ENCODE data around the gene TSHR.

Gene TSHR

DNA sequence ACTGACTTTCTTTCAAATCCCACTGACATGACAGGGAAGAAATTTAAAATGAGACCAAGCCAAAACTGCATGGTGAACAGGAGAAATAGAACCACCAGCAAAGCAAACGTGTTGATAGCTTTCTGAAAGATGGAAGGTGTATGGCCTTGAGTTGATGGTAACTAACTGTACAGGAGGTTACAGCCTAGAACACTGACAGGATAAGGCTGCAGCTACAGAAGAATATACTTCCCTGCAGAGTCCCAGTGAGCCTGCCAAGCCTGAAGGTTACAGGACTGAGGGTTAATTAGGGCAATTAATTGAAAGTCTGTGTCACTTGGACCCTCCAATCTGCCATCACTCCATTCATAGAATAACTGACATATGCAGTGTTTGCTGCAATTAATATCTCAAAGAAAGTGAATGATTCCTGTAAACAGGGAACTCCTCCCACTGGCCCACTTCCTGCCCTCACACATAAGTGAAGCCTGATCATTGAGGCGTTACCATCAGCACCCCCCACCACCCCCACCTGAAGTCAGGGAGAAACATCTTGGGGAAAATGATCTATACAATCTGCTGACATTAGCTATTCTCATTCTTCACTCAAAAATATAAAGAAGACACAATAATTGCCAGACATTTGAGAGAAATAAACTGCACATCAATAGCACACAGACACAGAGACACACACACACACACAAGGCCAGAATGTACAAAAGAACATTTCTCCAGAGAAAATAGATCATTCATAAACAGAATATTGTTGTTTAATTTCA, 191.9 kb downstream of the TSHR start:
- TF ChIP-seq FOXP2 (optimal IDR thresholded peaks at IDR 0.05; ENCODE audit: borderline replicate concordance, extremely low read depth, extremely low read length, insufficient read depth): no peak

DNA sequence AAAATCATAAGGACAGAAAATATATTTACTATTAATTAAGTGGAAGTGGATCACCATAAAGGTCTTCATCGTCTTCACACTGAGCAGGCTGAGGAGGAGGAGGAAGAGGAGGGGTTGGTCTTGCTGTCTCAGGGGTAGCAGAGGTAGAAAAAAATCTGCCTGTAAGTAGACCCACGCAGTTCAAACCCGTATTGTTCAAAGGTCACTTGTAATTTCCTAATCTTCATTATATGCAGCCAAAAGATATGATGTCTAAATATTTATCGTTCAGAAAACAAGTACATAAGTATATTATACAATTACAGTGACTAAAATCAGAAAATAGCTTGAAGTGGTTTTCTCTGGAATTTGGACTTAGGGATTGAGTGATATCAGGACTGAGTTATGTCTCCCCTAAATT, 193.2 kb downstream of the TSHR start:
- TF ChIP-seq SIN3A (IDR thresholded peaks at IDR 0.05; ENCODE audit: borderline replicate concordance, insufficient read depth, low read length): no peak
- no peak for TF ChIP-seq FOXP2 (optimal IDR thresholded peaks at IDR 0.05; ENCODE audit: borderline replicate concordance, extremely low read depth, extremely low read length, insufficient read depth)
- no peak for TF ChIP-seq REST (IDR thresholded peaks at IDR 0.05; ENCODE audit: insufficient read depth in 1 of 2, low read depth in 2 of 2, low read length in 2 of 2)
- no peak for TF ChIP-seq TAF1 (IDR thresholded peaks at IDR 0.05; ENCODE audit: borderline replicate concordance, insufficient read depth, low read length)
- TF ChIP-seq POLR2AphosphoS5 (IDR thresholded peaks at IDR 0.05; ENCODE audit: low read depth, low read length): no peak

- TF ChIP-seq FOXP2 (optimal IDR thresholded peaks at IDR 0.05; ENCODE audit: borderline replicate concordance, extremely low read depth, extremely low read length, insufficient read depth) (no peak), POLR2AphosphoS5 (IDR thresholded peaks at IDR 0.05; ENCODE audit: low read depth, low read length) (no peak)
Observed at GRCh38 chr14:81153187-81153586, 197.8 kb downstream of the TSHR start.

GRCh38 chr14:81157431-81157830, 202.0 kb downstream of the TSHR start:
- no peak for TF ChIP-seq TAF1 (IDR thresholded peaks at IDR 0.05; ENCODE audit: borderline replicate concordance, insufficient read depth, low read length)
- TF ChIP-seq SIN3A (IDR thresholded peaks at IDR 0.05; ENCODE audit: borderline replicate concordance, insufficient read depth, low read length): no peak
- no peak for TF ChIP-seq FOXP2 (optimal IDR thresholded peaks at IDR 0.05; ENCODE audit: borderline replicate concordance, extremely low read depth, extremely low read length, insufficient read depth)
- no peak for TF ChIP-seq REST (IDR thresholded peaks at IDR 0.05; ENCODE audit: insufficient read depth in 1 of 2, low read depth in 2 of 2, low read length in 2 of 2)
- no peak for TF ChIP-seq POLR2AphosphoS5 (IDR thresholded peaks at IDR 0.05; ENCODE audit: low read depth, low read length)

DNA sequence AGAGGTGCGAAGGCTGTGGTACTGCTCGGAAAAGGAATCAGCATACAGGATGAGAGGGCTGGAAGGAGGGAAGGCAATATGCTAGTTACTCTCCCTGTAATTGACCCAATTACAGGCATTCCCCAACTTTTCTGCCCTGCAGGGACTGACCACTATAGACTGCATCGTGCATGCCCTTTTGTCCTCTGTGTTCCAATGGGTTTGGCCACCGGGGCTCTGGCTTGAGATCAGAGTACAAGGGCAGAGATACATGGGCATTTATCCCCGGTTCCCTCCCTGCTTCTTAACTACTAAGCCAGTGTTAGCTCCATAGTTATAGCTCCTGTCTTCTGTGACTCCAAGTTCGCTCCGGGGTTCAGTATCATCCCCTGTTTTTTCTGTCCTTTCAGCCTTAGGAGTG, 205.7 kb downstream of the TSHR start:
- TF ChIP-seq SIN3A (IDR thresholded peaks at IDR 0.05; ENCODE audit: borderline replicate concordance, insufficient read depth, low read length) (no peak), REST (IDR thresholded peaks at IDR 0.05; ENCODE audit: insufficient read depth in 1 of 2, low read depth in 2 of 2, low read length in 2 of 2) (no peak), TAF1 (IDR thresholded peaks at IDR 0.05; ENCODE audit: borderline replicate concordance, insufficient read depth, low read length) (no peak), POLR2AphosphoS5 (IDR thresholded peaks at IDR 0.05; ENCODE audit: low read depth, low read length) (no peak), FOXP2 (optimal IDR thresholded peaks at IDR 0.05; ENCODE audit: borderline replicate concordance, extremely low read depth, extremely low read length, insufficient read depth) (no peak)

- TF ChIP-seq SIN3A (IDR thresholded peaks at IDR 0.05; ENCODE audit: borderline replicate concordance, insufficient read depth, low read length) (no peak), REST (IDR thresholded peaks at IDR 0.05; ENCODE audit: insufficient read depth in 1 of 2, low read depth in 2 of 2, low read length in 2 of 2) (no peak), FOXP2 (optimal IDR thresholded peaks at IDR 0.05; ENCODE audit: borderline replicate concordance, extremely low read depth, extremely low read length, insufficient read depth) (no peak), TAF1 (IDR thresholded peaks at IDR 0.05; ENCODE audit: borderline replicate concordance, insufficient read depth, low read length) (no peak), POLR2AphosphoS5 (IDR thresholded peaks at IDR 0.05; ENCODE audit: low read depth, low read length) (no peak)
Observed at GRCh38 chr14:81161749-81162148, 206.3 kb downstream of the TSHR start.
